ENCODE measurements around the gene GMNN. TPM values are rescaled to one million over a fixed set of nuclear protein-coding genes. Genes with fewer than 3 reads are reported as not detected.

The GMNN gene
- total and polyA plus RNA-seq, 12 donors, result 3.1 to 15.6 (median 6.8) TPM

DNA sequence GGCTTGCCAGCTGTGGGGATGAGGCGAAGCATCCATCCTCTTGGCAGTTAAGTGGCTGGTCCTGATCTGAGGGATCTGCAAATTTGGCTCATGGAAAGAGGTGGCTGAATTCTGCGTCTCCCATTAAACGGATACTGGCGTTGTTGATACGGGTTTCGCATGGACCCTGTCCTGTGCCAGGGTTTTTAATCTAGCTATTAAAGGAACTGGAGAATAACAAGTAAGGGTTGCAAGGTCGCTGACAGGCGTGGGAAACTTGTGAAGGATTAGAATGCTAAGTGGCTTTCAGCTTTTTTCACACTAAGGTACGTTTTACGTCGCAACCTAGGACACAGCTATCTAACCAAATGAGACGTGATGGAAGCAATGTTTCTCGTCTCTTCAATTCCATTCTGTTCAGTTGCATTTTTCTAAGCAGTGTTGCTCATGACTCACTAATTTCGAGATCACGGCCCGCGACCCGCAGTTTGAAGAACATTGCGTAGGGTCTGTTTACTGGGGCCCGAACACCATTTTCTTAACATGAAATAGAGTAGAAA, 852 bp downstream of the GMNN start:
- intact Hi-C loops (cut with DNase I), result loop anchor here in 5 of 10 donors (1.0 to 10.0 kb wide), 6 partner anchors 51 to 289 kb away; partner anchors contain the start of gene C6orf62 (in 2 of the 5)
- Histone ChIP-seq H3K27me3 (no peaks in the 10 kb centered on the region), H3K4me3 (peak overlapping the region; percentile 82 to 98 (median 91)), H3K27ac (peak overlapping the region in 9 of 10 donors; percentile 77 to 95 (median 91)), H3K4me1 (peaks cover 0 to 41% (median 10%) of the 10 kb centered on the region in 9 donors), H3K9me3 (no peaks in the 10 kb centered on the region), H3K36me3 (peaks cover 0 to 8% (median 0%) of the 10 kb centered on the region in 9 donors)
- WGBS, 2 donors, result 5 to 7% methylated on average over 20 of the region's 20 CpGs
- DNase-seq (no peak), ATAC-seq (peak in 3 of 8 donors; percentile 0 to 12 (median 2))
- TF ChIP-seq, protein P1, sequence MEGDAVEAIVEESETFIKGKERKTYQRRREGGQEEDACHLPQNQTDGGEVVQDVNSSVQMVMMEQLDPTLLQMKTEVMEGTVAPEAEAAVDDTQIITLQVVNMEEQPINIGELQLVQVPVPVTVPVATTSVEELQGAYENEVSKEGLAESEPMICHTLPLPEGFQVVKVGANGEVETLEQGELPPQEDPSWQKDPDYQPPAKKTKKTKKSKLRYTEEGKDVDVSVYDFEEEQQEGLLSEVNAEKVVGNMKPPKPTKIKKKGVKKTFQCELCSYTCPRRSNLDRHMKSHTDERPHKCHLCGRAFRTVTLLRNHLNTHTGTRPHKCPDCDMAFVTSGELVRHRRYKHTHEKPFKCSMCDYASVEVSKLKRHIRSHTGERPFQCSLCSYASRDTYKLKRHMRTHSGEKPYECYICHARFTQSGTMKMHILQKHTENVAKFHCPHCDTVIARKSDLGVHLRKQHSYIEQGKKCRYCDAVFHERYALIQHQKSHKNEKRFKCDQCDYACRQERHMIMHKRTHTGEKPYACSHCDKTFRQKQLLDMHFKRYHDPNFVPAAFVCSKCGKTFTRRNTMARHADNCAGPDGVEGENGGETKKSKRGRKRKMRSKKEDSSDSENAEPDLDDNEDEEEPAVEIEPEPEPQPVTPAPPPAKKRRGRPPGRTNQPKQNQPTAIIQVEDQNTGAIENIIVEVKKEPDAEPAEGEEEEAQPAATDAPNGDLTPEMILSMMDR (IDR thresholded peaks at IDR 0.05), result no peak

DNA sequence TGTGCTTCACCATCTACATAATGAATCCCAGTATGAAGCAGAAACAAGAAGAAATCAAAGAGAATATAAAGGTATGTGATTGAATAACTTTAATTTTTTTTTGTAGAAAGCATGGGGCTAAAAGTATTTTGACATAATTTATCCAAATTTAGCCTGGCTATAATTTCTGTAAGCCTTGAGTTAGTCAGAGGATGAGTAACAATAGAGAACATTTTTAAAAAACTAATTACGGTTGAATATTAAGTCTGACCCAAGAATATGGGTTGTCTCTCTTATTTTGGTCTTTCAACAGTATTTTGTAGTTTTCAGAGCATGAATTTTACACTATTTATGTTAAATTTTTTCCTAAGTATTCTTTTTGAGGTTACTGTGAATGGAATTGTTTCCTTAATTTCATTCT, 2.5 kb downstream of the GMNN start:
- TF ChIP-seq, protein P1 (IDR thresholded peaks at IDR 0.05), result no peak
- intact Hi-C loops (cut with DNase I), result loop anchor here in 4 of 10 donors (5.0 to 10.0 kb wide), 4 partner anchors 52 to 288 kb away; partner anchors contain the start of gene C6orf62 (in 2 of the 4)

DNA sequence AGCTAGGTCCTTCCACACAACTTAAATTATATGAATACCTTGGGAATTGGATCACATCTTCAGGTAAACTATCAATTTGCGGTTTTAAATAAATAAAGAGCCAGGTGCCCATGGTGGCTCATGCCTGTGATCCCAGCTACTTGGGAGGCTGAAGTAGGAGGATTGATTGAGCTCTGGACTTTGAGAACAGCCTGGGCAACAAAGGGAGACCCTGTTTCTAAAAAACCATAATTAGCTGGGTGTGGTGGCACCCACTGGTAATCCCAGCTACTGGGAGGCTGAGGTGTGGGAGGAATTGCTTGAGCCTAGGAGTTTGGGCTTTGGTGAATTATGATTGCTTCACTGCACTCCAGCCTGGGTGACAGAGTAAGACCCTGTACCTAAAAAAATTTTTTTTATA, 3.4 kb downstream of the GMNN start:
- WGBS, 2 donors, result 95 to 96% methylated on average over 1 of the region's 1 CpG
- no peak overlapping the region for H3K4me3 ChIP-seq
- no peaks in the 10 kb centered on the region for H3K9me3 ChIP-seq
- TF ChIP-seq, protein P1 (IDR thresholded peaks at IDR 0.05), result no peak
- no peak overlapping the region for H3K27ac ChIP-seq
- peaks cover 0 to 34% (median 2%) of the 10 kb centered on the region in 9 donors for H3K36me3 ChIP-seq
- H3K27me3 ChIP-seq, result no peaks in the 10 kb centered on the region
- ATAC-seq (no peak), DNase-seq (no peak)
- intact Hi-C loops (cut with DNase I), result loop anchor here in 4 of 10 donors (5.0 to 10.0 kb wide), 4 partner anchors 53 to 287 kb away; partner anchors contain the start of gene C6orf62 (in 2 of the 4)
- H3K4me1 ChIP-seq, result peaks cover 0 to 41% (median 10%) of the 10 kb centered on the region in 9 donors

More for the DNA sequence above, 2.5 kb downstream of the GMNN start:
- ATAC-seq (no peak), DNase-seq (no peak)
- Histone ChIP-seq H3K36me3 (peaks cover 0 to 25% (median 0%) of the 10 kb centered on the region in 9 donors), H3K4me3 (no peak overlapping the region), H3K9me3 (no peaks in the 10 kb centered on the region), H3K4me1 (peaks cover 0 to 41% (median 10%) of the 10 kb centered on the region in 9 donors), H3K27ac (no peak overlapping the region), H3K27me3 (no peaks in the 10 kb centered on the region)
- WGBS, 2 donors, result 76 to 86% methylated on average over 1 of the region's 1 CpG

DNA sequence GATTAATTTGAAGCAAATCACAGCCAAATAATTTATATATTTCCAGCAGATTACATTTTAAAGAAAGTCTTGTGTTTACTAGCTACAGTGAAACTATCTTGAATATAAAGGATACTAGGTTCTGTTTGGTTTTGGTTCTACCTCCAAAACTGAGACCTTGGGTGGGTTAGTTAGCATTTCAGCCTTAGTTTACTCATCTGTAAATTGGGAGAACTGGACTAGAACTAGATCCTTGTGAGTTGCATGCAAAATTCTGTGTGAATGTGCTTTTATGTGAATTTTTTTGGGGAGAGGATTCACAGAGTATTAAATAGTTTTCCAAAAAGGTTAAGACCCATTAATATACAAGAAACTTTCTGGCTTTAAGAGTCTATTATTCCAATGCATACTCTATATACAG, 4.1 kb downstream of the GMNN start:
- intact Hi-C loops (cut with DNase I), result loop anchor here in 4 of 10 donors (5.0 to 10.0 kb wide), 4 partner anchors 54 to 286 kb away; partner anchors contain the start of gene C6orf62 (in 2 of the 4)
- ATAC-seq, result no peak
- H3K27ac ChIP-seq, result no peak overlapping the region
- H3K4me1 ChIP-seq, result peaks cover 0 to 41% (median 10%) of the 10 kb centered on the region in 9 donors
- TF ChIP-seq, protein P1 (IDR thresholded peaks at IDR 0.05), result no peak
- DNase-seq, result no peak
- H3K36me3 ChIP-seq, result peaks cover 0 to 40% (median 2%) of the 10 kb centered on the region in 9 donors
- no peak overlapping the region for H3K4me3 ChIP-seq
- no peaks in the 10 kb centered on the region for H3K27me3 ChIP-seq
- no peaks in the 10 kb centered on the region for H3K9me3 ChIP-seq
